PC-9 (cell line): Measurements from ENCODE around the gene SND1. TPM values are rescaled to one million over a fixed set of nuclear protein-coding genes. Genes with fewer than 3 reads are reported as not detected.
A peak's percentile ranks its signal among the peaks of the same experiment; 100 is the strongest.

Source experiments
- BruUV-seq: library from RNA; stranded (reverse); fragments of 400-500 nt; replicated peaks from 2 replicates; lab custom pipeline; 2021; lab: Mats Ljungman, UMichigan
- CTCF ChIA-PET: fragments of 300-600 bp; sonication (Branson Sonifier 250); formaldehyde crosslinking; loops from one replicate; lab custom pipeline; 2022; ENCODE audit warnings: antibody characterized with exemption; lab: Charles Lee
- POLR2A ChIA-PET: fragments of 300-600 bp; sonication (Branson Sonifier 250); formaldehyde crosslinking; loops from one replicate; lab custom pipeline; 2022; ENCODE audit warnings: antibody characterized with exemption; ENCODE audit not compliant: unreplicated experiment; lab: Charles Lee
- DNase-seq, 2 experiments: peaks; one replicate each; pipeline versions ENCODE4 v3.0.0 to v3.0.0-alpha.2; 2015 to 2022; ENCODE audit warnings: mixed read lengths in 1 of 2
- H2AFZ ChIP-seq: fragments of 200-600 bp; sonication (generic); 2 replicates; pipeline ENCODE4 v1.8.1; 2017; ENCODE audit warnings: antibody characterized with exemption
- H3F3A ChIP-seq: fragments of 200-600 bp; sonication (generic); 2 replicates; pipeline ENCODE4 v1.8.1; 2017; ENCODE audit warnings: antibody characterized with exemption, mild to moderate bottlenecking, low read depth; ENCODE audit not compliant: insufficient read depth
- H3K27ac ChIP-seq: fragments of 200-600 bp; sonication (generic); 2 replicates; pipeline ENCODE4 v1.6.1; 2016; ENCODE audit warnings: mixed run types
- H3K27me3 ChIP-seq: fragments of 200-600 bp; sonication (generic); 2 replicates; pipeline ENCODE4 v1.6.1; 2016; ENCODE audit warnings: low read depth, mixed run types; ENCODE audit not compliant: insufficient read depth
- H3K36me3 ChIP-seq: fragments of 200-600 bp; sonication (generic); 2 replicates; pipeline ENCODE4 v1.6.1; 2016; ENCODE audit warnings: low read depth, mixed run types
- H3K4me1 ChIP-seq: fragments of 200-600 bp; sonication (generic); replicated peaks from 2 replicates; pipeline ENCODE4 v1.6.1; 2016; ENCODE audit warnings: mixed run types; ENCODE audit not compliant: insufficient read depth
- H3K4me2 ChIP-seq: fragments of 200-600 bp; sonication (generic); 2 replicates; pipeline ENCODE4 v1.6.1; 2017; ENCODE audit warnings: mixed run types
- H3K4me3 ChIP-seq: fragments of 200-600 bp; sonication (generic); 2 replicates; pipeline ENCODE4 v1.6.1; 2016; ENCODE audit warnings: mixed run types
- H3K79me2 ChIP-seq: fragments of 200-600 bp; sonication (generic); 2 replicates; pipeline ENCODE4 v1.6.1; 2017; ENCODE audit warnings: low read depth, mixed run types
- H3K9me2 ChIP-seq: fragments of 200-600 bp; sonication (generic); 2 replicates; pipeline ENCODE4 v1.8.1; 2017; ENCODE audit warnings: mild to moderate bottlenecking; ENCODE audit not compliant: insufficient read depth
- H3K9me3 ChIP-seq: fragments of 200-600 bp; sonication (generic); 2 replicates; pipeline ENCODE4 v1.8.1; 2016; ENCODE audit warnings: low read depth; ENCODE audit not compliant: insufficient read depth
- H4K20me1 ChIP-seq: fragments of 200-600 bp; sonication (generic); 2 replicates; pipeline ENCODE4 v1.8.1; 2017; ENCODE audit not compliant: insufficient read depth
- CTCF ChIP-seq: fragments of 200-600 bp; sonication (generic); conservative IDR thresholded peaks from 2 replicates; pipeline ENCODE4 v1.6.1; 2017; ENCODE audit warnings: mixed run types, antibody characterized with exemption, mild to moderate bottlenecking, moderate library complexity
- EZH2 ChIP-seq: fragments of 200-600 bp; sonication (generic); IDR thresholded peaks from 2 replicates; pipeline ENCODE4 v1.8.0; 2017; ENCODE audit warnings: antibody characterized with exemption, low read depth
- intact Hi-C: fragments of 100-400 bp; cut with micrococcal nuclease; formaldehyde crosslinking; loops from one replicate; pipeline ENCODE4 v1.10.0; 2022; ENCODE audit not compliant: unreplicated experiment
- total RNA-seq: library from RNA; stranded (reverse); gene quantifications from 2 replicates; pipeline ENCODE4 v1.2.3, GENCODE V29; 2021

SND1 gene
- total RNA-seq, 1 experiment from 2014 or later, result 273 TPM

GRCh38 chr7:127820732-127821085 lies 168.7 kb downstream of the SND1 start:
- ChIA-PET POLR2A (no interaction called here), CTCF (no interaction called here)
- Histone ChIP-seq H3K36me3 (no peaks in the 10 kb centered on the region), H3K27ac (no peak overlapping the region), H4K20me1 (peaks cover 4% of the 10 kb centered on the region), H3F3A (peaks cover 5% of the 10 kb centered on the region; the same call in 1 of the 2 replicates), H3K9me2 (no peaks in the 10 kb centered on the region), H3K27me3 (no peaks in the 10 kb centered on the region), H3K4me2 (no peak overlapping the region), H2AFZ (no peak overlapping the region), H3K79me2 (peaks cover 75% of the 10 kb centered on the region), H3K9me3 (no peaks in the 10 kb centered on the region), H3K4me1 (peaks cover 23% of the 10 kb centered on the region), H3K4me3 (no peak overlapping the region)
- no peak for DNase-seq
- intact Hi-C loops, result no loop called here
- BruUV-seq, result no TSS peak
- no peak for TF ChIP-seq EZH2
- TF ChIP-seq CTCF, result no peak

- POLR2A ChIA-PET, result no interaction called here
- H3K79me2 ChIP-seq, result peaks cover 75% of the 10 kb centered on the region
Observed at GRCh38 chr7:127821146-127821545, 169.2 kb downstream of the SND1 start.

GRCh38 chr7:127822822-127823508 lies 171.0 kb downstream of the SND1 start:
- peaks cover 5% of the 10 kb centered on the region; the same call in 1 of the 2 replicates for H3F3A ChIP-seq
- H3K27ac ChIP-seq, result peak overlapping the region; percentile 73
- intact Hi-C loops, result no loop called here
- peak overlapping the region; percentile 60 for H3K4me2 ChIP-seq
- no peaks in the 10 kb centered on the region for H3K9me3 ChIP-seq
- no peaks in the 10 kb centered on the region for H3K9me2 ChIP-seq
- no peak for TF ChIP-seq CTCF
- peaks cover 4% of the 10 kb centered on the region; the same call in 1 of the 2 replicates for H4K20me1 ChIP-seq
- H3K4me1 ChIP-seq, result peaks cover 23% of the 10 kb centered on the region
- no peak overlapping the region for H3K4me3 ChIP-seq
- BruUV-seq, result no TSS peak
- no peaks in the 10 kb centered on the region for H3K36me3 ChIP-seq
- ChIA-PET CTCF (no interaction called here), POLR2A (interaction anchor here (0.7 kb wide), 1 partner anchor 48 kb away, joined by 4 read pairs; no protein-coding TSS in a partner anchor)
- no peaks in the 10 kb centered on the region for H3K27me3 ChIP-seq
- DNase-seq, result peak; percentile 43 to 80
- H2AFZ ChIP-seq, result no peak overlapping the region
- peaks cover 77% of the 10 kb centered on the region for H3K79me2 ChIP-seq

More at GRCh38 chr7:127821146-127821545, 169.2 kb downstream of the SND1 start:
- Histone ChIP-seq H3K9me3 (no peaks in the 10 kb centered on the region), H3K36me3 (no peaks in the 10 kb centered on the region), H2AFZ (no peak overlapping the region), H4K20me1 (peaks cover 4% of the 10 kb centered on the region), H3K4me3 (no peak overlapping the region), H3K27ac (no peak overlapping the region), H3K9me2 (no peaks in the 10 kb centered on the region), H3F3A (peaks cover 5% of the 10 kb centered on the region; the same call in 1 of the 2 replicates), H3K4me1 (peaks cover 23% of the 10 kb centered on the region), H3K27me3 (no peaks in the 10 kb centered on the region), H3K4me2 (no peak overlapping the region)
- DNase-seq, result no peak
- intact Hi-C loops, result no loop called here
- BruUV-seq, result no TSS peak
- TF ChIP-seq EZH2 (no peak), CTCF (no peak)
- CTCF ChIA-PET, result no interaction called here
